ENCODE data around the gene MRPL40.

The MRPL40 gene

GRCh38 chr22:19396561-19396933 lies 35.8 kb upstream of the MRPL40 start:
- DNase-seq = no peak
- Histone ChIP-seq H3K4me3 (ENCODE audit: low read length) (no peak overlapping the region), H3K9me2 (replicated peaks; ENCODE audit: insufficient read depth, low read length) (no peaks in the 10 kb centered on the region), H3K27ac (ENCODE audit: low read length) (no peak overlapping the region), H3K27me3 (replicated peaks; ENCODE audit: insufficient read depth, low read length) (no peaks in the 10 kb centered on the region), H3K4me2 (ENCODE audit: low read depth, low read length) (no peak overlapping the region), H3K9me3 (replicated peaks; ENCODE audit: insufficient read depth, low read length) (no peaks in the 10 kb centered on the region), H3K36me3 (replicated peaks; ENCODE audit: insufficient read depth, low read length) (no peaks in the 10 kb centered on the region; the same call in none of the 2 replicates), H3K9ac (ENCODE audit: low read length) (no peak overlapping the region), H3K4me1 (ENCODE audit: low read length) (no peaks in the 10 kb centered on the region), H3F3A (ENCODE audit: insufficient read depth, low read length) (no peaks in the 10 kb centered on the region), H3K79me2 (ENCODE audit: low read length) (peaks cover 15% of the 10 kb centered on the region; the same call in 1 of the 2 replicates), H4K20me1 (ENCODE audit: insufficient read depth, low read length) (no peaks in the 10 kb centered on the region), H2AFZ (ENCODE audit: low read length) (no peak overlapping the region)
- TF ChIP-seq CTCF (IDR thresholded peaks at IDR 0.05; ENCODE audit: low read length) (no peak), EZH2 (optimal IDR thresholded peaks at IDR 0.05; ENCODE audit: low read depth, low read length) (no peak), EZH2phosphoT487 (IDR thresholded peaks at IDR 0.05; ENCODE audit: low read length) (no peak)

- Histone ChIP-seq H3K79me2 (ENCODE audit: low read length) (peaks cover 19% of the 10 kb centered on the region; the same call in 1 of the 2 replicates), H3K36me3 (replicated peaks; ENCODE audit: insufficient read depth, low read length) (peaks cover 4% of the 10 kb centered on the region), H3K27ac (ENCODE audit: low read length) (no peak overlapping the region), H3F3A (ENCODE audit: insufficient read depth, low read length) (no peaks in the 10 kb centered on the region), H3K27me3 (replicated peaks; ENCODE audit: insufficient read depth, low read length) (no peaks in the 10 kb centered on the region), H3K9me3 (replicated peaks; ENCODE audit: insufficient read depth, low read length) (no peaks in the 10 kb centered on the region), H3K9me2 (replicated peaks; ENCODE audit: insufficient read depth, low read length) (no peaks in the 10 kb centered on the region), H2AFZ (ENCODE audit: low read length) (no peak overlapping the region), H3K9ac (ENCODE audit: low read length) (no peak overlapping the region), H3K4me1 (ENCODE audit: low read length) (no peaks in the 10 kb centered on the region), H3K4me3 (ENCODE audit: low read length) (no peak overlapping the region), H4K20me1 (ENCODE audit: insufficient read depth, low read length) (no peaks in the 10 kb centered on the region), H3K4me2 (ENCODE audit: low read depth, low read length) (no peak overlapping the region)
- no peak for TF ChIP-seq EZH2 (optimal IDR thresholded peaks at IDR 0.05; ENCODE audit: low read depth, low read length)
- TF ChIP-seq CTCF (IDR thresholded peaks at IDR 0.05; ENCODE audit: low read length) = no peak
- no peak for DNase-seq
Observed at GRCh38 chr22:19396934-19397733, 35.2 kb upstream of the MRPL40 start.

- Histone ChIP-seq H3K9ac (ENCODE audit: low read length) (no peak overlapping the region), H3K4me1 (ENCODE audit: low read length) (no peaks in the 10 kb centered on the region), H3F3A (ENCODE audit: insufficient read depth, low read length) (no peaks in the 10 kb centered on the region), H4K20me1 (ENCODE audit: insufficient read depth, low read length) (no peaks in the 10 kb centered on the region), H3K9me3 (replicated peaks; ENCODE audit: insufficient read depth, low read length) (no peaks in the 10 kb centered on the region), H3K4me2 (ENCODE audit: low read depth, low read length) (no peak overlapping the region), H3K27me3 (replicated peaks; ENCODE audit: insufficient read depth, low read length) (no peaks in the 10 kb centered on the region), H3K9me2 (replicated peaks; ENCODE audit: insufficient read depth, low read length) (no peaks in the 10 kb centered on the region), H2AFZ (ENCODE audit: low read length) (no peak overlapping the region), H3K4me3 (ENCODE audit: low read length) (no peak overlapping the region), H3K79me2 (ENCODE audit: low read length) (peaks cover 17% of the 10 kb centered on the region; the same call in 1 of the 2 replicates), H3K36me3 (replicated peaks; ENCODE audit: insufficient read depth, low read length) (peaks cover 5% of the 10 kb centered on the region), H3K27ac (ENCODE audit: low read length) (no peak overlapping the region)
- DNase-seq = no peak
- TF ChIP-seq CTCF (IDR thresholded peaks at IDR 0.05; ENCODE audit: low read length) (no peak), EZH2 (optimal IDR thresholded peaks at IDR 0.05; ENCODE audit: low read depth, low read length) (no peak)
Observed at GRCh38 chr22:19397734-19398104, 34.6 kb upstream of the MRPL40 start.

Measured in MM.1S (cell line).